Smooth muscle cell (in vitro differentiated cells): ENCODE results near the gene ITGAD. TPM values are rescaled to one million over a fixed set of nuclear protein-coding genes. Genes with fewer than 3 reads are reported as not detected.

ENCODE experiments used
- DNase-seq: peaks from one replicate; lab custom pipeline; 2025; ENCODE audit not compliant: unreplicated experiment; lab: John Stamatoyannopoulos, UW
- H2AFZ ChIP-seq: fragments of 200-600 bp; sonication (generic); 2 replicates; pipeline ENCODE4 v1.6.0; 2016; ENCODE audit warnings: antibody characterized with exemption, low read depth, mild to moderate bottlenecking
- H3F3A ChIP-seq: fragments of 200-600 bp; sonication (generic); 2 replicates; pipeline ENCODE4 v1.6.0; 2017; ENCODE audit warnings: antibody characterized with exemption, low read depth
- H3K27ac ChIP-seq: fragments of 200-600 bp; sonication (generic); 2 replicates; pipeline ENCODE4 v1.5.1; 2016; ENCODE audit warnings: low read depth, mild to moderate bottlenecking
- H3K27me3 ChIP-seq: fragments of 200-600 bp; sonication (generic); 2 replicates; pipeline ENCODE4 v1.6.1; 2016; ENCODE audit warnings: low read depth, mild to moderate bottlenecking
- H3K36me3 ChIP-seq: fragments of 200-600 bp; sonication (generic); 2 replicates; pipeline ENCODE4 v1.5.1; 2016; ENCODE audit warnings: low read depth
- H3K4me1 ChIP-seq: fragments of 200-600 bp; sonication (generic); 2 replicates; pipeline ENCODE4 v1.5.1; 2016; ENCODE audit warnings: low read depth
- H3K4me2 ChIP-seq: fragments of 200-600 bp; sonication (generic); 2 replicates; pipeline ENCODE4 v1.6.0; 2016; ENCODE audit warnings: mild to moderate bottlenecking
- H3K4me3 ChIP-seq: fragments of 200-600 bp; sonication (generic); 2 replicates; pipeline ENCODE4 v1.5.1; 2016; ENCODE audit warnings: mild to moderate bottlenecking
- H3K79me2 ChIP-seq: fragments of 200-600 bp; sonication (generic); 2 replicates; pipeline ENCODE4 v1.6.0; 2016; ENCODE audit warnings: low read depth, mild to moderate bottlenecking
- H3K9ac ChIP-seq: fragments of 200-600 bp; sonication (generic); 2 replicates; pipeline ENCODE4 v1.6.0; 2016; ENCODE audit warnings: low read depth
- H3K9me3 ChIP-seq: fragments of 200-600 bp; sonication (generic); replicated peaks from 2 replicates; pipeline ENCODE4 v1.5.1; 2016; ENCODE audit warnings: low read depth
- H4K20me1 ChIP-seq: fragments of 200-600 bp; sonication (generic); 2 replicates; pipeline ENCODE4 v1.6.0; 2016; ENCODE audit warnings: low read depth
- WGBS: methylation state at CpG from one replicate; pipeline ENCODE4 v1.1.7; 2016; ENCODE audit warnings: low lambda C conversion rate; 5-methylcytosine and 5-hydroxymethylcytosine counted together
- polyA plus RNA-seq: library from polyadenylated mRNA; unstranded; fragments of >200 nt; fragmentation: Nextera tagmentation; extraction: Ambion mirVana; gene quantifications from 2 replicates; pipeline ENCODE4 v1.2.1, GENCODE V29; 2016
- total RNA-seq: library from RNA; depleted of rRNA; stranded (reverse); fragments of >200 nt; gene quantifications from 2 replicates; pipeline ENCODE4 v1.2.3, GENCODE V29; 2014
- TF ChIP-seq, protein P1 (sequence below): fragments of 200-600 bp; sonication (generic); IDR thresholded peaks from 2 replicates; pipeline ENCODE4 v1.5.1; 2017; ENCODE audit warnings: borderline replicate concordance, mild to moderate bottlenecking, antibody characterized with exemption; ENCODE audit not compliant: insufficient read depth, poor library complexity, severe bottlenecking

ITGAD gene
- total and polyA plus RNA-seq, 2 experiments from 2014 or later, result not detected

- no peak overlapping the region for H3K4me2 ChIP-seq
- no peak overlapping the region for H3K4me3 ChIP-seq
- TF ChIP-seq, protein P1, sequence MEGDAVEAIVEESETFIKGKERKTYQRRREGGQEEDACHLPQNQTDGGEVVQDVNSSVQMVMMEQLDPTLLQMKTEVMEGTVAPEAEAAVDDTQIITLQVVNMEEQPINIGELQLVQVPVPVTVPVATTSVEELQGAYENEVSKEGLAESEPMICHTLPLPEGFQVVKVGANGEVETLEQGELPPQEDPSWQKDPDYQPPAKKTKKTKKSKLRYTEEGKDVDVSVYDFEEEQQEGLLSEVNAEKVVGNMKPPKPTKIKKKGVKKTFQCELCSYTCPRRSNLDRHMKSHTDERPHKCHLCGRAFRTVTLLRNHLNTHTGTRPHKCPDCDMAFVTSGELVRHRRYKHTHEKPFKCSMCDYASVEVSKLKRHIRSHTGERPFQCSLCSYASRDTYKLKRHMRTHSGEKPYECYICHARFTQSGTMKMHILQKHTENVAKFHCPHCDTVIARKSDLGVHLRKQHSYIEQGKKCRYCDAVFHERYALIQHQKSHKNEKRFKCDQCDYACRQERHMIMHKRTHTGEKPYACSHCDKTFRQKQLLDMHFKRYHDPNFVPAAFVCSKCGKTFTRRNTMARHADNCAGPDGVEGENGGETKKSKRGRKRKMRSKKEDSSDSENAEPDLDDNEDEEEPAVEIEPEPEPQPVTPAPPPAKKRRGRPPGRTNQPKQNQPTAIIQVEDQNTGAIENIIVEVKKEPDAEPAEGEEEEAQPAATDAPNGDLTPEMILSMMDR, result no peak
- H3K9ac ChIP-seq, result no peak overlapping the region
- no peaks in the 10 kb centered on the region for H3K36me3 ChIP-seq
- H3K27ac ChIP-seq, result no peak overlapping the region
- H4K20me1 ChIP-seq, result no peaks in the 10 kb centered on the region
- no peak for DNase-seq
- 89% methylated on average over 5 of the region's 5 CpGs for WGBS
- H3K79me2 ChIP-seq, result peaks cover 10% of the 10 kb centered on the region
- no peaks in the 10 kb centered on the region for H3K9me3 ChIP-seq
- peaks cover 8% of the 10 kb centered on the region for H3K4me1 ChIP-seq
- no peaks in the 10 kb centered on the region for H3K27me3 ChIP-seq
- peaks cover 8% of the 10 kb centered on the region for H3F3A ChIP-seq
- H2AFZ ChIP-seq, result no peak overlapping the region
These were observed 74.1 kb downstream of the ITGAD start for GRCh38 chr16:31467151-31467773.

DNA sequence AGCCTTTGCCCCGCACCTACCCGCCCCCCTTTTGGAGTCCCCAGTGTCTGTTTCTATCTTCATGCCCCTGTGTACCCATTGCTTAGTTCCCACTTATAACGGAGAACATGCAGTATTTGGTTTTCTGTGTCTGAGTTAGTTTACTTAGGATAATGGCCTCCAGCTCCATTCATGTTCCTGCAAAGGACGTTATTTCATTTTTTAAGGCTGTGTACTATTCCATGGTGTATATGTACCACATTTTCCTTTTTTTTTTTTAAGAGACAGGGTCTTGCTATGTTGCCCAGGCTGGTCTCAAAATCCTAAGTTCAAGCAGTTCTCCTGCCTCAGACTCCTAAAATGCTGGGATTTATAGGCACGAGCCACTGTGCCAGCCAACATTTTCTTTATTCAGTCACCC, 74.7 kb downstream of the ITGAD start:
- Histone ChIP-seq H3K9ac (no peak overlapping the region), H3K4me2 (no peak overlapping the region), H4K20me1 (peaks cover under 1% of the 10 kb centered on the region), H3K27me3 (no peaks in the 10 kb centered on the region), H2AFZ (no peak overlapping the region), H3K9me3 (no peaks in the 10 kb centered on the region), H3F3A (peaks cover 9% of the 10 kb centered on the region), H3K79me2 (peaks cover 10% of the 10 kb centered on the region), H3K4me3 (no peak overlapping the region), H3K4me1 (peaks cover 8% of the 10 kb centered on the region), H3K27ac (no peak overlapping the region), H3K36me3 (no peaks in the 10 kb centered on the region)
- TF ChIP-seq, protein P1, result no peak
- WGBS, result 95% methylated on average over 5 of the region's 5 CpGs
- no peak for DNase-seq

- Histone ChIP-seq H3K4me3 (peak overlapping the region; percentile 75), H3K79me2 (peaks cover 10% of the 10 kb centered on the region), H4K20me1 (peaks cover 28% of the 10 kb centered on the region), H3K4me2 (peak overlapping the region; percentile 90), H3F3A (peaks cover 32% of the 10 kb centered on the region), H3K27me3 (no peaks in the 10 kb centered on the region), H2AFZ (no peak overlapping the region), H3K4me1 (peaks cover 8% of the 10 kb centered on the region), H3K27ac (peak overlapping the region; percentile 74), H3K9me3 (no peaks in the 10 kb centered on the region), H3K36me3 (peaks cover 6% of the 10 kb centered on the region), H3K9ac (no peak overlapping the region)
- no peak for DNase-seq
- TF ChIP-seq, protein P1, result no peak
- WGBS, result 91% methylated on average over 3 of the region's 3 CpGs
These were observed 77.5 kb downstream of the ITGAD start for GRCh38 chr16:31470615-31471014.
